ENCODE results near the gene CORO1C.

CORO1C gene

DNA sequence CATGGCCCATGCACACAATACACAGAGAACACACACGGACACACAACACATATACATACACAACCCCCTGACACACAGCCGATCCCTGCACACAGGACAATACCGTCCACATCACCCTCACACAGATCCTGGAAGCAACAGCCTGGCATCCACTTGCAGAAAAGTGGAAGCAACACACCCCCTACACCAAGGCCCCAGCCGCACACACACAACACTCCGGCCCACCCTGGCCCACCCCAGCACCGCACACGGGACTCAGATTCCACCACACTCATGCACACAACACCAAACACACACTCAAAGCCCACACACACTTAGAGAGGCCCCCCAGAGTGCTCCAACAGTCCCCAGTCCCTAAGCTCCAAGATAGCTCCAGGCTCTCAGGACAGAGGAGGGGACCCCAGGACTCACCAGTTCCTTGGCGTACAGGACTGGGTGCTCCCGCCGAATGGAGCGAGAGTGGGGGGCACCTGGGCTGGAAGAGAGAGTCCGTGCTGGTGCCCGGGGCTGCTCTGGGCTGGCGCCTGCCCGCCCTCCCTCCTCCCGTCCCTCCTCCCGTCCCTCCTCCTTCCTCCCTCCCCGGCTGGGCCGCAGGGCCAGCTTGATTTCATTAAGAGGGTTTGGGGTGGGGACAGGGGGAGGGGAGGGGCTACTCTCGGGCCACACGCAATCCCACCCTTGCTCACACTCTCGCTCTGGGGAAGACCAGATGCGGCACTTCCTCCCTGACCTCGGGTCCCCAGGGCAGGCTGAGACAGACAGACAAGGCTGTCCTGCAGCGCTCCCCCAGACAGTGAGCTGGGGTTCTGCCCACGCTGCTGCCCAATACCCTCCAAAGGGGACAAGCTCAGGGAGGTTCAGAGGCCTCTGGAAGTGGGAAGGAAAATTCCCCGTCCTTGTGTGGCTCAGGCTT, 133.5 kb downstream of the CORO1C start, which contains the start of gene TMEM119:
TSS of gene TMEM119 (minus strand) at position 526 of the 913 bp plus-strand sequence. CDS start 5,701 bp downstream, outside the sequence.
- H3K4me3 ChIP-seq (ENCODE audit: low read depth, low read length) = no peak within 1 kb of the TSS
- TF ChIP-seq, protein P1, sequence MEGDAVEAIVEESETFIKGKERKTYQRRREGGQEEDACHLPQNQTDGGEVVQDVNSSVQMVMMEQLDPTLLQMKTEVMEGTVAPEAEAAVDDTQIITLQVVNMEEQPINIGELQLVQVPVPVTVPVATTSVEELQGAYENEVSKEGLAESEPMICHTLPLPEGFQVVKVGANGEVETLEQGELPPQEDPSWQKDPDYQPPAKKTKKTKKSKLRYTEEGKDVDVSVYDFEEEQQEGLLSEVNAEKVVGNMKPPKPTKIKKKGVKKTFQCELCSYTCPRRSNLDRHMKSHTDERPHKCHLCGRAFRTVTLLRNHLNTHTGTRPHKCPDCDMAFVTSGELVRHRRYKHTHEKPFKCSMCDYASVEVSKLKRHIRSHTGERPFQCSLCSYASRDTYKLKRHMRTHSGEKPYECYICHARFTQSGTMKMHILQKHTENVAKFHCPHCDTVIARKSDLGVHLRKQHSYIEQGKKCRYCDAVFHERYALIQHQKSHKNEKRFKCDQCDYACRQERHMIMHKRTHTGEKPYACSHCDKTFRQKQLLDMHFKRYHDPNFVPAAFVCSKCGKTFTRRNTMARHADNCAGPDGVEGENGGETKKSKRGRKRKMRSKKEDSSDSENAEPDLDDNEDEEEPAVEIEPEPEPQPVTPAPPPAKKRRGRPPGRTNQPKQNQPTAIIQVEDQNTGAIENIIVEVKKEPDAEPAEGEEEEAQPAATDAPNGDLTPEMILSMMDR (IDR thresholded peaks at IDR 0.05; ENCODE audit: insufficient read depth, low read depth, low read length, missing control alignments) = no peak
- DNase-seq (ENCODE audit: low read depth) = no peak

DNA sequence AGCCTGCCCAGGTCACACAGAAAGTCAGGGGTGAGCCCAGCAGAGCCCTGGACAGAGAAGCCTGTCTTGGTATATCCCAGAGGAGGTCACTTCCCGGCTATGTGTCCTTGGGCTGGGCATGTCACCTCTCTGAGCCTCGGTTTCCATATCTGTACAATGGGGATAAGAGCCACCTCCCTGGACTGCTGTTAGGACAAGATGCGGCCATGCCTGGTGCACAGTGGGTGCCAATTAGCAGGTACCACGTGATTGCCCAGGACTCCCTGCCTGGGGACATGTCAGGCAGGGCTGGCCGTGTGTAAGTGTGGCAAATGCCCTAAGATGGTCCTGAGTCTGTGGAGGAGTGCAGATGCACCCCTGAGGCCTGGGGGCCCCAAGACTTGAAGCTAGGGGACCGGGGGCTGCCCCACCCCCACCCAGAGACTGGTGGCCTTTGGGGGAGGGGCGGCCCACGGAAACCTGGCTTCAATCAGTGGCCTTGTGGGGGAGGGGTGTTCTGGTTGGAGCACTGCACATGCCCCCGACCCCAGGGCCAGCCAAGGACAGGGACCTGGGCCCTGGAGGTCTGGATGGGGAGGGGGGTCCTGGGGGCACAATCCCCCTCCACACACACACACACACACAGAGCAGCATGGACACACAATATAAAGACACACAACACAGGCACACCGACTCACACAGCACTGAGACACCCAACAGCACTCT, 134.3 kb downstream of the CORO1C start:
- TF ChIP-seq, protein P1 (IDR thresholded peaks at IDR 0.05; ENCODE audit: insufficient read depth, low read depth, low read length, missing control alignments) = no peak
- no peak for DNase-seq (ENCODE audit: low read depth)
- H3K4me3 ChIP-seq (ENCODE audit: low read depth, low read length) = no peak overlapping the region

DNA sequence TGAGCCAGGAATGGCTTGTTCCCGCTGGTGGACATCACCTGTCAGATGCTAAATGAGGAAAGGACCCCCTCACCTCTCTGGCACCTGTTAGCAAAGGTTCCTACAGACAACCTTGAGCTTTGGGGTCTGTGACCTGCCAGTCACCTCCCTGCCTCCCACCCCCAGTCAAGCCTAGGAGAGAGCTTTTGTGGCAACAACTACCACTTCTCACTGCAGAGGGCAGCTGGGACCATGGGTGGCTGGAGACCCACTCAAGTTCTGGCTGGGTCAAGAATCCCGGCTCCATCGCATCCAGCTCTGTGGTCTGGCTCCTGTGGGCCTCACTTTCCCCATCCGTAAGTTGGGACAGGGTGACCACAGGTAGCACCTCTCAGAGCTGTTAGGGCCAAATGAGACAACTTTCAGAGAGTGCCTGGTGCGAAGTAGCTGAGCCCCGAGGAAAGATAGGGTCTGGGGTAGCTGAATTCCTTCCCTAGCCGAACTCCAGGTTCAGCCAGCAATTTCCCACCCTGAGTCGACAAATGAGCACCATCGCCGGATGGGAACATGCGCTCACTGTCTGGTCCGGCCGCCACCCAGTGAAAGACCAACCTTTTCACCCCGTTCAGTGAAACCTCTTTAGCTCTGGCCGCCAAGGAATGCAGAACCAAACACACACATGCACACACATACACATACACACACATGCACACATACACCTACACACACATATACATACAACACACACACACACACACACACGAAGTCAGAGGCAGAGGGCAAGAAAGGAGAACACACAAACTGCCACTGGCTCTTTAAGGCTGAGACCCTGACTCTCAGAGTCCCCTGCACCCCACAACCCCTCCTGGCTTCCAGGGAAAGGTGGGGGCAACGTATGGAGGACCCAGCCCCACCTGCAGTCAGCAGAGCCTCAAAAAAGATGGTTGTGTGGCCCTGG, 135.3 kb downstream of the CORO1C start:
- TF ChIP-seq, protein P1 (IDR thresholded peaks at IDR 0.05; ENCODE audit: insufficient read depth, low read depth, low read length, missing control alignments) = no peak
- DNase-seq (ENCODE audit: low read depth) = no peak
- H3K4me3 ChIP-seq (ENCODE audit: low read depth, low read length) = no peak overlapping the region

Measured in GM12865 (cell line).